HEK293 (cell line): Measurements from ENCODE around the gene ZNF565.

ENCODE experiments used
- GLIS1 ChIP-seq: fragments of 450-650 bp; formaldehyde crosslinking; IDR thresholded peaks from 2 replicates; pipeline ENCODE4 v1.5.1; 2016; ENCODE audit warnings: missing biosample characterization, missing genetic modification characterization
- GLIS2 ChIP-seq: fragments of 450-650 bp; formaldehyde crosslinking; IDR thresholded peaks from 2 replicates; pipeline ENCODE4 v1.5.1; 2016; ENCODE audit warnings: missing biosample characterization, missing genetic modification characterization
- HIC1 ChIP-seq: fragments of 450-650 bp; formaldehyde crosslinking; IDR thresholded peaks from 2 replicates; pipeline ENCODE4 v1.5.1; 2016; ENCODE audit warnings: missing biosample characterization, missing genetic modification characterization
- KLF1 ChIP-seq: fragments of 450-650 bp; formaldehyde crosslinking; IDR thresholded peaks from 2 replicates; pipeline ENCODE4 v1.5.1; 2016; ENCODE audit warnings: missing biosample characterization, missing genetic modification characterization
- PRDM4 ChIP-seq: fragments of 450-650 bp; formaldehyde crosslinking; IDR thresholded peaks from 2 replicates; pipeline ENCODE4 v1.5.1; 2017; ENCODE audit warnings: missing biosample characterization, missing genetic modification characterization
- SALL2 ChIP-seq: fragments of 450-650 bp; formaldehyde crosslinking; IDR thresholded peaks from 2 replicates; pipeline ENCODE4 v1.5.0; 2017; ENCODE audit warnings: missing biosample characterization, mild to moderate bottlenecking, missing genetic modification characterization, borderline replicate concordance
- SP2 ChIP-seq: fragments of 450-650 bp; formaldehyde crosslinking; IDR thresholded peaks from 2 replicates; pipeline ENCODE4 v1.5.1; 2016; ENCODE audit warnings: missing biosample characterization, missing genetic modification characterization
- TRIM28 ChIP-seq: IDR thresholded peaks from 2 replicates; pipeline ENCODE4 v1.6.1; 2011; ENCODE audit warnings: low read length, control low read depth, borderline replicate concordance
- YY2 ChIP-seq: fragments of 450-650 bp; formaldehyde crosslinking; IDR thresholded peaks from 2 replicates; pipeline ENCODE4 v1.5.1; 2016; ENCODE audit warnings: missing biosample characterization, missing genetic modification characterization
- ZBTB21 ChIP-seq: fragments of 450-650 bp; formaldehyde crosslinking; IDR thresholded peaks from 2 replicates; pipeline ENCODE4 v1.5.1; 2017; ENCODE audit warnings: missing biosample characterization, missing genetic modification characterization
- ZBTB48 ChIP-seq: fragments of 450-650 bp; formaldehyde crosslinking; IDR thresholded peaks from 2 replicates; pipeline ENCODE4 v1.5.1; 2016; ENCODE audit warnings: missing biosample characterization, missing genetic modification characterization
- ZNF112 ChIP-seq: fragments of 450-650 bp; formaldehyde crosslinking; IDR thresholded peaks from 2 replicates; pipeline ENCODE4 v1.5.0; 2017; ENCODE audit warnings: missing biosample characterization, missing genetic modification characterization
- ZNF121 ChIP-seq: fragments of 450-650 bp; formaldehyde crosslinking; IDR thresholded peaks from 2 replicates; pipeline ENCODE4 v1.5.1; 2016; ENCODE audit warnings: missing biosample characterization, missing genetic modification characterization
- ZNF132 ChIP-seq: fragments of 450-650 bp; formaldehyde crosslinking; IDR thresholded peaks from 2 replicates; pipeline ENCODE4 v1.5.1; 2017; ENCODE audit warnings: missing biosample characterization, missing genetic modification characterization, borderline replicate concordance
- ZNF214 ChIP-seq: fragments of 450-650 bp; formaldehyde crosslinking; IDR thresholded peaks from 2 replicates; pipeline ENCODE4 v1.5.1; 2017; ENCODE audit warnings: missing biosample characterization, mild to moderate bottlenecking, missing genetic modification characterization, borderline replicate concordance
- ZNF26 ChIP-seq: fragments of 450-650 bp; formaldehyde crosslinking; IDR thresholded peaks from 2 replicates; pipeline ENCODE4 v1.5.1; 2016; ENCODE audit warnings: missing biosample characterization, missing genetic modification characterization
- ZNF266 ChIP-seq: fragments of 450-650 bp; formaldehyde crosslinking; IDR thresholded peaks from 2 replicates; pipeline ENCODE4 v1.5.1; 2016; ENCODE audit warnings: missing biosample characterization, missing genetic modification characterization, low read depth
- ZNF37A ChIP-seq: fragments of 450-650 bp; IDR thresholded peaks from 2 replicates; pipeline ENCODE4 v1.5.1; 2018; ENCODE audit warnings: missing biosample characterization, missing genetic modification characterization
- ZNF501 ChIP-seq: fragments of 450-650 bp; formaldehyde crosslinking; IDR thresholded peaks from 2 replicates; pipeline ENCODE4 v1.5.1; 2016; ENCODE audit warnings: missing biosample characterization, missing genetic modification characterization
- ZNF555 ChIP-seq: fragments of 450-650 bp; formaldehyde crosslinking; conservative IDR thresholded peaks from 2 replicates; pipeline ENCODE4 v1.5.1; 2017; ENCODE audit warnings: missing biosample characterization, mild to moderate bottlenecking, missing genetic modification characterization, inconsistent platforms
- ZNF621 ChIP-seq: fragments of 450-650 bp; formaldehyde crosslinking; IDR thresholded peaks from 2 replicates; pipeline ENCODE4 v1.5.1; 2017; ENCODE audit warnings: missing biosample characterization, missing genetic modification characterization
- ZNF654 ChIP-seq: fragments of 450-650 bp; formaldehyde crosslinking; IDR thresholded peaks from 2 replicates; pipeline ENCODE4 v1.5.1; 2016; ENCODE audit warnings: low read depth, missing biosample characterization, missing genetic modification characterization
- TF ChIP-seq, protein P1 (sequence below): fragments of 450-650 bp; formaldehyde crosslinking; IDR thresholded peaks from 2 replicates; pipeline ENCODE4 v1.5.1; 2016; ENCODE audit warnings: missing biosample characterization, missing genetic modification characterization, borderline replicate concordance
- TF ChIP-seq, protein P2 (sequence below): fragments of 450-650 bp; IDR thresholded peaks from 2 replicates; pipeline ENCODE4 v1.5.1; 2018; ENCODE audit warnings: missing biosample characterization, mild to moderate bottlenecking, missing genetic modification characterization

Gene ZNF565

GRCh38 chr19:36141039-36141927 is 73.2 kb downstream of the ZNF565 start (continued):
- TF ChIP-seq GLIS2 (tag by site-specific recombination), result no peak; the same call in none of the 2 replicates
- TF ChIP-seq PRDM4 (tag by site-specific recombination), result no peak; the same call in 1 of the 2 replicates
- TF ChIP-seq ZNF132 (tag by site-specific recombination), result no peak
- TF ChIP-seq, protein P1, sequence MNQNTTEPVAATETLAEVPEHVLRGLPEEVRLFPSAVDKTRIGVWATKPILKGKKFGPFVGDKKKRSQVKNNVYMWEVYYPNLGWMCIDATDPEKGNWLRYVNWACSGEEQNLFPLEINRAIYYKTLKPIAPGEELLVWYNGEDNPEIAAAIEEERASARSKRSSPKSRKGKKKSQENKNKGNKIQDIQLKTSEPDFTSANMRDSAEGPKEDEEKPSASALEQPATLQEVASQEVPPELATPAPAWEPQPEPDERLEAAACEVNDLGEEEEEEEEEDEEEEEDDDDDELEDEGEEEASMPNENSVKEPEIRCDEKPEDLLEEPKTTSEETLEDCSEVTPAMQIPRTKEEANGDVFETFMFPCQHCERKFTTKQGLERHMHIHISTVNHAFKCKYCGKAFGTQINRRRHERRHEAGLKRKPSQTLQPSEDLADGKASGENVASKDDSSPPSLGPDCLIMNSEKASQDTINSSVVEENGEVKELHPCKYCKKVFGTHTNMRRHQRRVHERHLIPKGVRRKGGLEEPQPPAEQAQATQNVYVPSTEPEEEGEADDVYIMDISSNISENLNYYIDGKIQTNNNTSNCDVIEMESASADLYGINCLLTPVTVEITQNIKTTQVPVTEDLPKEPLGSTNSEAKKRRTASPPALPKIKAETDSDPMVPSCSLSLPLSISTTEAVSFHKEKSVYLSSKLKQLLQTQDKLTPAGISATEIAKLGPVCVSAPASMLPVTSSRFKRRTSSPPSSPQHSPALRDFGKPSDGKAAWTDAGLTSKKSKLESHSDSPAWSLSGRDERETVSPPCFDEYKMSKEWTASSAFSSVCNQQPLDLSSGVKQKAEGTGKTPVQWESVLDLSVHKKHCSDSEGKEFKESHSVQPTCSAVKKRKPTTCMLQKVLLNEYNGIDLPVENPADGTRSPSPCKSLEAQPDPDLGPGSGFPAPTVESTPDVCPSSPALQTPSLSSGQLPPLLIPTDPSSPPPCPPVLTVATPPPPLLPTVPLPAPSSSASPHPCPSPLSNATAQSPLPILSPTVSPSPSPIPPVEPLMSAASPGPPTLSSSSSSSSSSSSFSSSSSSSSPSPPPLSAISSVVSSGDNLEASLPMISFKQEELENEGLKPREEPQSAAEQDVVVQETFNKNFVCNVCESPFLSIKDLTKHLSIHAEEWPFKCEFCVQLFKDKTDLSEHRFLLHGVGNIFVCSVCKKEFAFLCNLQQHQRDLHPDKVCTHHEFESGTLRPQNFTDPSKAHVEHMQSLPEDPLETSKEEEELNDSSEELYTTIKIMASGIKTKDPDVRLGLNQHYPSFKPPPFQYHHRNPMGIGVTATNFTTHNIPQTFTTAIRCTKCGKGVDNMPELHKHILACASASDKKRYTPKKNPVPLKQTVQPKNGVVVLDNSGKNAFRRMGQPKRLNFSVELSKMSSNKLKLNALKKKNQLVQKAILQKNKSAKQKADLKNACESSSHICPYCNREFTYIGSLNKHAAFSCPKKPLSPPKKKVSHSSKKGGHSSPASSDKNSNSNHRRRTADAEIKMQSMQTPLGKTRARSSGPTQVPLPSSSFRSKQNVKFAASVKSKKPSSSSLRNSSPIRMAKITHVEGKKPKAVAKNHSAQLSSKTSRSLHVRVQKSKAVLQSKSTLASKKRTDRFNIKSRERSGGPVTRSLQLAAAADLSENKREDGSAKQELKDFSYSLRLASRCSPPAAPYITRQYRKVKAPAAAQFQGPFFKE (tag by site-specific recombination), result no peak
- TF ChIP-seq ZNF26 (tag by site-specific recombination), result no peak
- no peak for TF ChIP-seq SALL2 (tag by site-specific recombination)
- peak; percentile 59; the same call in 1 of the 2 replicates for TF ChIP-seq ZBTB21 (tag by site-specific recombination)
- TF ChIP-seq ZNF266, result no peak
- TF ChIP-seq, protein P2, sequence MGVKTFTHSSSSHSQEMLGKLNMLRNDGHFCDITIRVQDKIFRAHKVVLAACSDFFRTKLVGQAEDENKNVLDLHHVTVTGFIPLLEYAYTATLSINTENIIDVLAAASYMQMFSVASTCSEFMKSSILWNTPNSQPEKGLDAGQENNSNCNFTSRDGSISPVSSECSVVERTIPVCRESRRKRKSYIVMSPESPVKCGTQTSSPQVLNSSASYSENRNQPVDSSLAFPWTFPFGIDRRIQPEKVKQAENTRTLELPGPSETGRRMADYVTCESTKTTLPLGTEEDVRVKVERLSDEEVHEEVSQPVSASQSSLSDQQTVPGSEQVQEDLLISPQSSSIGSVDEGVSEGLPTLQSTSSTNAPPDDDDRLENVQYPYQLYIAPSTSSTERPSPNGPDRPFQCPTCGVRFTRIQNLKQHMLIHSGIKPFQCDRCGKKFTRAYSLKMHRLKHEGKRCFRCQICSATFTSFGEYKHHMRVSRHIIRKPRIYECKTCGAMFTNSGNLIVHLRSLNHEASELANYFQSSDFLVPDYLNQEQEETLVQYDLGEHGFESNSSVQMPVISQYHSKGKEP, result no peak
- TF ChIP-seq ZBTB48 (tag by site-specific recombination), result peak; percentile 93; the same call in 1 of the 2 replicates
- no peak for TF ChIP-seq ZNF621
- no peak for TF ChIP-seq ZNF214 (tag by site-specific recombination)
- TF ChIP-seq SP2, result peak; percentile 95
- peak; percentile 52 for TF ChIP-seq GLIS1 (tag by site-specific recombination)
- no peak for TF ChIP-seq ZNF121 (tag by site-specific recombination)
- no peak for TF ChIP-seq HIC1 (tag by site-specific recombination)
- no peak for TF ChIP-seq ZNF37A
- TF ChIP-seq ZNF112 (tag by site-specific recombination), result no peak
- no peak for TF ChIP-seq TRIM28
- TF ChIP-seq ZNF501 (tag by site-specific recombination), result no peak
- TF ChIP-seq ZNF555 (tag by site-specific recombination), result no peak
- TF ChIP-seq KLF1 (tag by site-specific recombination), result peak; percentile 61
- no peak for TF ChIP-seq ZNF654 (tag by site-specific recombination)
- no peak for TF ChIP-seq YY2
